HG03108 (cell line): ENCODE data around the gene OBSL1.

Experiments
- ATAC-seq: cut with Tn5 transposase; IDR thresholded peaks from one replicate; pipeline ENCODE4 v1.9.1; 2021; ENCODE audit warnings: moderate library complexity; ENCODE audit not compliant: unreplicated experiment

Gene OBSL1

DNA sequence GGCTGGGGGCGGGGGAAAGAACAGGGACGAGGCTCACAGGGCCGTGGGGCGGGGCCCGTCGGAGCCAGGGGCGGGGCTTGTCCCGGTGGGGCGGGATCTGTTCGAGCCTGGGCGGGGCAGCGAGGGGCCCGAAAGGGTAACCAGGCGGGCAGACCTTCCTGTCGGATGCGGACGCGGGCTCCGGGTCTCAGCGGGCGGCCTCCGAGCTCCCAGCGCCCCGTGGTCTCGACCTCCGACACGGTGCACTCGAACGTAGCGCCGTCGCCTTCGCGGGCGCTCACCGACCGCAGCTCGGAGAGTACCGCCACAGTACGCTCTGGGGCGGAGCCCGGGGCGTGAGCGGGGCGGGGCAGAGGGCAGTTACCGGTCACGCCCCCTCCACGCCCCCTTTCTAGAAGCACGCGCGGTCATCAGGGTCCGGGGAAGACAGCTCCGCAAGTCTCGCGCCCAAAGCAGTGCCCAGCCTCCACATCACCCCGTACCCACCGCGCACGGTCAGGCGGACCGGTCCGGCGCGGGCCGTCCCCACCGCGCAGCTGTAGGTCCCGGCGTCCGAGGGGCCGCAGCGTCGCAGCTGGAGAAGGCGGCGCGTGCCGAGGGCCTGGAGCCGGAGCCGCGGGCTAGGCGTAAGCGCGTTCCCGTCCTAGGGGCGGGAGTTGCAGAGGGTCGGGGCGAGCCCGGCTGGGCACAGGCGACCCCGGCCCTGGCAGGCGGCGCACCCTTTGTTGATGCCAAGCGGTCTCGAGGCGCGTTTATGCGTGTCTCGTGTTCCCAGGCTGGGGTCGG, 18.8 kb downstream of the OBSL1 start:
- ATAC-seq, result peak; percentile 89

DNA sequence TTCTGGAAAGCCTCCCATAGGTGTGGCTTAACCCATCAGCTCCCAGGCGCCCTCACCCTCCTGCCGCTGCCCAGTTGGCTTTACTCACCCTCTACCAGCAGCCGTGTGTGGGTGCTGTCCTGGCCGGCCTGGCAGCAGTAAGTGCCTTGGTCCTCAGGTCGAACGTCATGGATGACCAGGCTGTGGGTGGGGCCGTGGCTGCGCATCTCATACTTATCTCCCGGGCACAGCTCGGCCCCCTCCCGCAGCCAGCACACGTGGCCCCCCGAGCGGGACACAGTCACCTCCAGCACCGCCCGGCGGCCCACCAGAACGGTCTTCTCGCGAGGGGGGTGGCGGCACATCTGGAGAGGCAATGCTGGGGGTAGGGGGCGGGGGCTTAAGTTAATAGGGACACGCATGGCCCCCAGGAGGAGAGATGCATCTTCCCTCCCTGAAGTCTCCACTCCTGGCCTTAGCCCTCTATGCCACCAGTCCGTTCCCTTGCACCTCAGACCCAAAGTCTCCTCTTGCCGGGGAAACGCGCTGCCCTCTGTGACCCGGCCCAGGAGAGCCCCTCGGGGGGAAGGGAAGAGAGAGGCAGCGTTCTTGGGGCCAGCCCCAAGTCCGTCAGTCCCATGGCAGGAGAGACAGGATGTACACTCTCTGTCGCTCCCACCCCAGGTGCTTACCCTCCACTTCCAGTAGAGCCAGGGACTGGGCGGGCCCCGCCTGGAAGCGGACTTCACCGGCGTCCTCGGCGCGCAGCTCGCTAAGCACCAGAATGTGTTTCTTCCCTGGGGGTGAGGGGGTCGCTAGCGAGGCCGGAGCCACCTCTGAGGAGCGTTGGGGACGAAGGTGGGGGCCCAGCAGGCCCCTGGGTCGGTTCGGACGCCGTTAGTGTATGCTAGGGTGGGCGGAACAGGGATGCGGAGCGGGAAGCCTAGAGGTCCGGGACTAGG, 19.6 kb downstream of the OBSL1 start:
- peak; percentile 26 for ATAC-seq

DNA sequence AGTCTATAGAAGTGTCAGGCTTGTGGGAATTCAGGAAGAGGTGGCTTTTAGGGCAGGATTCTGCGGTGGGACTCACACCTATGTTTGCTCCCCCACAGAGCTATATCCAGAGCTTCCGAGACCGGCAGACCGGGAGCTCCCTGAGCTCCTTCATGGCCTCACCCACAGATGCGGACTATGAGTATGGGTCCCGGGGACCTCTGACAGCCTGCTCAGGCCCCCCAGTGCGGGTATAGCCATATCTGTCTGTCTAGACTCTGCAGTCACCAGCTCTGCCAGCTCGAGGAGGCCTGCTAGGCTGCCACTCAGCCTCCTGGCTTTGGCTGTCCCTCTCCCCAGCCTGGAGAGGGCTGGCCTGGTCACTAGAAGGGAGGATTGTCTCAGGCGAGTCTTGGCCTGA, 21.7 kb downstream of the OBSL1 start:
- ATAC-seq, result no peak

DNA sequence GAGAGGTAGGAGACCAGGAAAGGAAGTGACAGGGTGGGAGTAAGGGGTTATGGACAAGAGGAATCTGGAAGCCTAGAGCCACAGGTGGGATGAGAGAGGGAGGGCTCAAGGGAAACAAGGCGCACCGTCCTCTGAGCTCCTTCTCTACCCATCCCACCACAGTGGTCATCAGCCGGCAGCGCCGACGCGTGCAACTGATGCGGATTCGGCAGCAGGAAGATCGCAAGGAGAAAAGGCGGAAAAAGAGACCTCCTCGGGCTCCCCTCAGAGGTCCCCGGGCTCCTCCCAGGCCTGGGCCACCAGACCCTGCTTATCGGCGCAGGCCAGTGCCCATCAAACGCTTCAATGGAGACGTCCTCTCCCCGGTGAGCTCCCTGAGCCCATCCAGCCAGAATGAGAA, 22.3 kb downstream of the OBSL1 start:
- ATAC-seq, result no peak

DNA sequence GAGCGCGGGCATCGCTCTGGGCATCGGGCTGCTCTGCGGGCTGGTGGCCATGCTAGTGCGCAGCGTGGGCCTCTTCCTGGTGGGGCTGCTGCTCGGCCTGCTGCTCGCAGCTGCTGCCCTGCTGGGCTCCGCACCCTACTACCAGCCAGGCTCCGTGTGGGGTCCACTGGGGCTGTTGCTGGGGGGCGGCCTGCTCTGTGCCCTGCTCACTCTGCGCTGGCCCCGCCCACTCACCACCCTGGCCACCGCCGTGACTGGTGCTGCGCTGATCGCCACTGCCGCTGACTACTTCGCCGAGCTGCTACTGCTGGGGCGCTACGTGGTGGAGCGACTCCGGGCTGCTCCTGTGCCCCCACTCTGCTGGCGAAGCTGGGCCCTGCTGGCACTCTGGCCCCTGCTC, 23.7 kb downstream of the OBSL1 start:
- ATAC-seq, result no peak

DNA sequence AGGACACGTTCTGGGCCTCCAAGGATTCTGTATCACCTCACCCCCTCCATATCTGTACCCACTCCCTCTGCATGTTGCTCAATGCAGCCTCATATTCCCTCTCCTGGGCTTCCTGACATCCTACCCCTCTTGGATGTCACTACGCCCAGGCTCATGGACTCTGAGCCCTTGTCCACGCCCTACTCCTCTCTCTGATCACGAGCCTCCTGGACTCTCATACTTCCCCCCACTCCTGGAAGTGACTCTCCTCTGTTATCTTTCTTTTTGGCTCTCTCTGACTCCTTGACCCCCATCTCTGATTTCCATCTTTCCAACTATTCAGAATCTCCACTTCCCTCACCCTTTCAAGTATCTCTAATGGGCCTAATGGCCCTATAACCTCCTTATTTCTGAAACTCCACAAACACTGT, 25.4 kb downstream of the OBSL1 start:
- ATAC-seq, result no peak

DNA sequence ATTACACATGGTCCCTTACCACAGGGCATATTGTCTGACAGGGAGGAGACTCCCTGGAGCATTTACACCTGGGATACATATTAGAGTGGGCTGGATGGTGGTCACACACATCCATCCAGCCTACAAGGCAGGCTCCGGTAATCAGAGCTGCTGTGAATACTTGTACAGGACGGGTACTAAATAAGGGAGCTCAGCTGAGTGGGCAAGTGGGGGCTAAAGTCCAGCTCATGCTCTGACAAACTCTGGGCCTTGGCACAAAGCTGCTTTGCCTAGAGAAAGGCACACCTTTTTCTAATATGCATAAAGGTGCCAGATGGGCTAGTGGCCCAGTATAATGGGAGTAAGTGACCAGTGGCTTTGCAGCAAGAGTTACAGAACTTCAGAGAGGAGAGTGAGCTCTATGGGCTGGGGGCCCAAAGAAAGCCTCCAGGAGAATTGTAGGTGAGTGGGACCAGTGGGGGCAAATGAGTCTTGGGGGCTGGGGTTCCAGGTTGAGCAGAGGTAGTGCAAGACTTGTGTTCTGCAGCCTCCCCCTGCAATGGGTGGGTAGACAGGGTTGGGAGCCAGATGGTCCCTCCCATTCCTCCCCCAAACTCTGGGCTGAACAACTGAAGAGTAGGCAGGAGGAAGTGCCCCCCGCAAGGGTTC, 25.9 kb downstream of the OBSL1 start:
- no peak for ATAC-seq

DNA sequence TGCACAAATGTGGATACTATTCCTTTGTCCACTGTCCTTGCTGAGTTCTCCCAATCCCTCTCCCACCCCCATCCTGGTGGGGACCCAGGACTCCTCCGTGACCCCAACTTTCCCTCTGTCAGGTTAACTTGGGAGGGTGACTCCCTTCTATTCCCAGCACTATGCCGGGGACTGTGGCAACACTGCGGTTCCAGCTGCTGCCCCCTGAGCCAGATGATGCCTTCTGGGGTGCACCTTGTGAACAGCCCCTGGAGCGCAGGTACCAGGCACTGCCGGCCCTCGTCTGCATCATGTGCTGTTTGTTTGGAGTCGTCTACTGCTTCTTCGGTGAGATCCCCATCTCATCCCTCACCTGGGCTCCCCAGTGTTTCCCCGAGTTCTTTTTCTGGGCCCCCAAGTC, 26.8 kb downstream of the OBSL1 start:
- ATAC-seq, result no peak

DNA sequence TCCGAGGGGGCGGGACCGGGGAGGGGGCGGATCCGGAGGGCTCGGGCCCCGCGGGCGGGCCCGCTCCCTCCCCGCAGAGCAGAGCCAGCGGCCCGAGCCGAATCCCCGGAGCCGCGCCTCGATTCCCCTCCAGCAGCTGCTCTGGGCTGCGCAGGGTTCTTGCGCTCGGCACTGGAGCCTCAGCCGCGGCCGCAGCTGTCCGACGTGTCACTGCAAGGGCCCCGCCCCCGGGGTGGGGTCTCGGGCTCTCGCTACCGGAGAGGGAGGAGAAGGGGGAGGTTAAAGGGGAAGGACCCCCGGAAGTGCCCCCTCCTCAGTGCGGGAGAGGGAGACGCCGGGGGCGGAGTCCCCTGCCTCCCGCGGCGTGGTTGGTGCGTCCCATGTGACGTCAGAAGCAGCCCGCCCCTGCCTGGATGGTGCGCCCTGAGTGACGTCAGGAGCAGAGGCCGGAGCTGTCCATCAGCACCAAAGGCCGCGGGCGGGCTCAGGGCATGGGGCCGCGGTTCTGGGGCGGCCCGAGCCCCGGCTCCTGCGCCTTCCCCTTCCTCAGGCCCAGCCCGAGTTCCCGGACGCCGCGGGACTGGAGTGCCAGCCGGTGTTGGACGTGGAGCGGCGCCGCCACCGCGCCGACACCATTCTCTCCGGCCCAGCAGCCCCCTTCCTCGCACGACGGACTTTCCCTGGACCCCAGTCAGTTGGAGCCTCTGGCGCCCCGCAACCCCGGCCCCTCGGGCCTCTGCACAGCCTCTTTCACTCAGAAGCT, 27.6 kb downstream of the OBSL1 start, which contains the start of the genes CHPF and TMEM198:
TSS of gene CHPF (minus strand) at position 214 of the 763 bp plus-strand sequence. CDS start 271 bp downstream, outside the sequence.
TSS of gene TMEM198 (plus strand) at position 433 of the 763 bp plus-strand sequence. CDS start 700 bp downstream, outside the sequence.
- ATAC-seq, result peak; percentile 68

DNA sequence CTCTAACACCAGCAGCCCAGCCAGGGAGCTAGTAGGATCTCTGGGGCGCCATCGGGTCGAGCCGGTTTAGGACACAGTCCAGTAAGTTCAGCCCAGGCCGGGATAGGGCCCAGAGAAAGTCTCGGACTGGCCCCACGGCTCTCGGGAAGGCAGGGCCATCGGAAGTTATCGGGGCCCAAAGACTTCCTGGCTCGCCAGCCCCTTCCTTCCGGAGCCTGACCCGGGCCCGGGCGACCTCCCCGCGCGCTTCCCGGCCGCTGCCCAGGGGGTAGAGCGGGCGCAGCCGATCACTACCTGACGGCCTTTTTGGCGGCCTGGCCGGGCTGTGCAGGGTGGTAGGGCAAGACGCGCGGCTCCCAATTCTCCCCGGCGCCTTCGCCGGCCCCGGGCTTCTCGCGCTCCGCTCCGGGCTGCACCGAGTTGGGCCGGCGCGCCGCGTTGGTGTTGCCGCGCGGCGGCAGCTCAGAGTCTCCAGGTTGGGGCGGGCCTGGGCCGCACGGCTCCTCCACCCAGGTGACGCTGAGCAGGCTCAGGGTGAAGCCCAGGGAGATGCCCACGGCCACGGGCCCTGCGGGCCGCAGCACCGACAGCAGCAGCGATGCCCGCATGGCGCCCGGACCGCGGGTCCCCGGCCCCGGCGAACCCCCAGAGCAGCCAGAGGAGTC, 28.3 kb downstream of the OBSL1 start:
- peak; percentile 22 for ATAC-seq

DNA sequence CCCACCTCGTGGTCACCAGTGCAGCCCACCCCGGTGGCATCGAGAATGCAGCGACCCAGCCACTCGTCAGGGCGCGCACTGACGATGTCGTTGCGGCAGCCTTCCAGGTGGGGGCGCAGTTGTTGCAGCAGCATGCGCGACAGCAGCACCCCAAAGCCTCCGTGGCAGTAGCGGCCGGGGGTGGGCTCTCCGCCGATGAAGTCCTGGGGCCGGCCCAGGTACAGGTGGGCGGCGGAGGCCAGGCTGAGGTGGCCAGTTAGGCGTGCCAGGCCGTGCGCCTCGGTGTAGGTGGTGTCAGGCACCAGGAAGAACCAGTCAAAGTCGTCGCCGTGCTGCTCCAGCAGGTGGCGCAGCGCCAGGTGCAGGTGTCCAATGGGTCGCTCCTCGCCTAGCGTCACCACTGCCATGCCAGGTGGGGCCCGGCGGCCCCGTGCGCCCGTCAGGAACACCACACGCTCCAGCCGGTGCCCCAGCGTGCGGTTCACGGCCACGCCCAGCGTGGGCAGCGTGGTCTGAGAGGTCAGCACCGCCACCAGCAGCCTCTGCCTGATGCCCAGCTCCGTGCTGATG, 29.6 kb downstream of the OBSL1 start:
- peak; percentile 47 for ATAC-seq

DNA sequence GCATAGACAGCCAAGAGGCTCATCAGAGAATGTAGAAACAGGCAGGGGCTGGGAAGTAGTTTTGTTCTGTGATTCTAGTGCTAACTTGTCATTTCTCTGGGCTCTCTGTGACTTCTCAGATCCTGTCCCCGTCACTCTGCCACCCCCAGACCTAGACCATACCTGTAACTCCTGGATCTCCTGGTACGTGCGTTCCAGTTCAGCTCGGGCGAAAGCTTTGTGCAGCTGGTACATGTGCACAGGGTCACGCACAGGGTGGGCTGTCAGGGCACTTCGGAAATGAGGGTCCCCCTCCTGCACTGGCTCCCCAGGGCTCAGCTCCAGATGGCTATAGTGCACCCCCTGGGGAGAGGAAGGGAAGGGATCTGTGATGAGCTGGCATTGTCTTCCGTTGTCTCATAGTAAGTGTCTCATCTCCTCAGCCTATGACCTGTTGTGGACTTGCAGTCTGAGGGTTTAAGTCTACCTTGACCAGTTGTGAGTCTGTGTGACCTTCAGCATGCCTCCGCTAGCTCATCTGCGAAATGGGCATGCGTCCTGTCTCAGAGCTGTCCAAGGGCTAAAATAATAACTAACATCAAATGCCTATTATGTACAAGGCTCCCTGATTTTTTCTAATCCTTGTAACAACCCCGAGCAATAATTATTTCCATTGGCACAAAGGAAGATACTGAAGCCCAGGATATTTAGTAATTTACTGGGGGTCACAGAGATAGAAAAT, 30.4 kb downstream of the OBSL1 start:
- ATAC-seq, result no peak

DNA sequence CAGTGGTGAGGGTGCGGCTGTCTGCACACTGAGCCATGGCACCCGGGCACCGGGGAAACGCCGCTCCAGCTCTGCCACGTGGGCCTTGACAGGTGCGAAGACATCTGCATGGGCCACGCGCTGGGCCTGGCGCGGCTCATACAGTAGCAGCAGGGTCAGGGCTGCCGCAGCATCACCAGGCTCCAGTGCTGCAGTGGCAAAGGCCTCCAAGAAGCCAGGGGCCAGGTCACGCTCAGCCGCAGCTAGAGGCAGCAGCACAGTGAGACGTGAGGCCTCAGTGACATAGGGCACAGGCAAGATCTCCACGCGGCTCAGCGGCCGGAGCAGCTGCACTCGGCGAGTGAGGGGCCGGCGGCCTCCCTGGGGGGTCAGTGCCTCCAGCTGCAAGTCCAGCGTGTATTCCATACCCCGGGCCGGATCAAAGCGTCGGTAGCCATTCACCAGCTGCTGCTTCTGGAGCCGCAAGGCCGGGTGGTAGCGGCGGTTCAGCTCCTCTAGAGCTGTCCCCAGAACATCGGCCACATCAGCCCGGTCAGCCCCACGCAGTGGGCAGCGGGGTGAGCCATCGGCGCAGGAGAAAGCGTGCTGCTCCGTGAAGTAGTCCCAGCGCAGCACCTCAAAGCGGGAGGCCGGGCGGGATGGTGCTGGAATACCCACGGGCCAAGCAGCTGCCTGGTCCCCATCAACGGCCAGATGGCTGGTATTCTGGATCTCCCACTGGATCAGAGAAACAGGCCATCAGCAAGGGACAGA, 31.2 kb downstream of the OBSL1 start:
- no peak for ATAC-seq

DNA sequence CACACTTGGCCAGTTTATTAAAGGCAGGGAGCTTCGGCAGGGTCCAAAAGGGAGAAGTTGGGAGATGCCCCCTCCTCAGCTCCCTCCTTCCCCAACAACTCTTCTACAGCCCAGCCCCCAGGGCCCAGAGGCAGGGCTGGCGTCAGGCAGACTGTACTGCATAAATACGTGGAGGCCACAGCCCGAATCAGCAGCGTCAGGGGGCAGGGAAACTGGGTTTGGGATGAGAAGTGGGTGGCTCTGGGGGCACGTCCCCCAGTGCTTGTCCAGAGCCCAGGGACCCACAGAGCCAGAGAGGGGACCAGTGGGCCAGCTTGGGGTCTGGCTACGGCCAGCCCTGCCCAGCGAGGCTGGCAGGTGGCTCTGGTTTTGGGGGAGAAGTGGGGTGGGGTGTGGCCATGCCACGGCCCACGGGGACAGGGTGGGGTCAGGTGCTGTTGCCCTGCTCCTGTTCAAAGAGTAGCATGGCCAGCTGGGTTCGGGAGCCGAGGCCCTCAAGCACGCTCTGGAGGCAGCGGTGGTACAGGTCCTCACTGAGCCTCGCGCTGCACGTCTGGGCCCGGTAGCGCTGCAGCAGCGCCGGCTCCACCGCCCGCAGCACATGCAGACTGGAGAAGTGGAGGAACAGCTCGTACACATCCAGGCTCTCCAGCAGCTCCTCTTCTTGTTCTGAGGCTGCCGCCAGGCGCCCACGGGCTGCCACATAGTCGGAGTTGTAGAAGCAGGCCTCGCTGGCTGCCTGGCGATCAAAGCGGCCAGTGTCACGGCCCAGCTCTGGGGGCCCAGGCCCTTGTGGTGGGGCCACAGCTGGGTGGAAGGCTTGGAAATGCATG, 32.2 kb downstream of the OBSL1 start:
- no peak for ATAC-seq

DNA sequence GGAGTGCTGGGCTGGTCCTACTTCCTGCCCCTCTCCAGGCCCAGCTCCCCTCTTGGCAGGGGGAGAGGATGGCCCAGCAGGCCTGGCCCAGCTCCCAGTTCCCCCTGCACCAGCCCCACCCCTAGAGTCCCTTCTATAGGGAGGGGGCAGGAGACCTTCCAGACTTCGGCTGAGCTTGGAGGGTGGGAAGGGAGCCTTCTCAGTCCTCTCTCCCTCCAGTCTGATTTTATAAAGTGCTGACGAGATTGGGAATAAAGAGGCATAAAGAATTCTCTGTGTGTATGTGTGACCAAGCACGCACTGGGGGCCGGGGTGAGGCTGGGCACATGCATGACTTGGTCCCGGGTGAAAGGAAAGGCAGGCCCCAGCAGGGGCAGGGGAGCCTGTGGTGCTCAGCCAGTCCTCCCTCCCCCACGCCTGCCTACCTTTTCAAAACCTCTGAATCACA, 32.8 kb downstream of the OBSL1 start:
- no peak for ATAC-seq

DNA sequence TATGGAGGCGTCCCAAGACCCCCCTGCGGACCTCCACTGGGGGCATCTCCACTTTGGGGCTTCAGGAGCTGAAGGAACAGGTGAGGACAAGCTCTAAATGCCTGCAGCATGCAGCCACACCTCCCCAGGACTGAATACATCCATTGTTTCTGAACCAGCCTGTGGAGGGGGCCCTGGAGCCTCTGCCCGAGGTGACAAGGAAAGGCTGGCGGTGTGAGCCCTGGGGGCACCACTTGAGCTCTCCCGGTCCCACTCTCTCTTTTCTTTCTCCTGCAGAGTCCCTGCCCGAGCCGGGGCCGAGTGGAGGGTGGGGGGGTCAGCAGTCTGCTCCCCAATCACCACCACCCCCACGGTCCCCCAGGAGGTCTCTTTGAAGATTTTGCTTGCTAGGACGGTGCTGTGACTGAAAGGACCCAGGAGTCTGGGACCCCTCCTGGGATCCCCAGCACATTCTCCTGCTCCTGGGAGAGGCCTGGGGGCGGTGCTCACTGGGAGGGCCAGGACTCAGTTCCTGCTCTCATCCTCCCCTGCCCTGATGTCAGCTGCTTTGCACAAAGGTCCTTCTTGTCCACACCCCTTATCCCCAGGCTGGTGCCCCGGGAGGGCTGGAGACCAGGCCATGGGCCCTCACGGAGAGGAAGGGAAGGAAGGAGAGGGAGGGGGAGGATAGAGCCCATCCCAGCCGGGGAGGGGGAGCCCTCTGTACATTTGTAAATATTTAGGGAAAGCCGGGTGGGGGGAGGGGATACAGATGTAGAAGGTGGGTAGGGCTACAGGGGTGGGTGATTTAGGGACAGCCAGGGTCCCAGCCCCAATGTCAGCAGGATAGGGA, 33.5 kb downstream of the OBSL1 start:
- no peak for ATAC-seq
